ENCODE data around the gene COPS3. TPM values are rescaled to one million over a fixed set of nuclear protein-coding genes. Genes with fewer than 3 reads are reported as not detected.

COPS3 gene
- total and polyA plus RNA-seq, 9 of the 15 experiments (the other 6 are each of a cell fraction or from before 2014, with no cell fraction given): 92.4 to 295 (median 167) TPM

- no peak overlapping the region for H3K4me2 ChIP-seq (ENCODE audit: insufficient read depth, low read length)
- ChIA-PET CTCF (ENCODE audit: low intra/inter-chr PET ratio) (no interaction called here), POLR2A (interaction anchor here (0.5 to 0.6 kb wide), 2 partner anchors 17 to 388 kb away, joined by 3 to 4 read pairs; no protein-coding TSS in a partner anchor)
- no peak for FAIRE-seq
- 94% methylated on average over 15 of the region's 16 CpGs for WGBS (ENCODE audit: insufficient coverage, low coverage, missing lambda C conversion rate)
- intact Hi-C loops (cut with micrococcal nuclease) (no loop called here), in situ Hi-C loops (cut with MboI) (no loop called here)
- H3K9me1 ChIP-seq (ENCODE audit: control insufficient read depth, insufficient read depth, low read length): no peaks in the 10 kb centered on the region
- no peak overlapping the region for H3K4me3 ChIP-seq
- no peaks in the 10 kb centered on the region for H3K27me3 ChIP-seq (ENCODE audit: control insufficient read depth in 2 of 2, insufficient read depth in 2 of 2, low read length in 2 of 2)
- no peaks in the 10 kb centered on the region for H3K9me3 ChIP-seq (replicated peaks; ENCODE audit: control insufficient read depth, insufficient read depth, low read depth, low read length)
- TF ChIP-seq FOXA3 (CRISPR knock-in tag; conservative IDR thresholded peaks at IDR 0.05 in 1 of 2, IDR thresholded peaks at IDR 0.05 in 1 of 2) (no peak), CREM (IDR thresholded peaks at IDR 0.05; ENCODE audit: low read depth) (no peak), RBM25 (IDR thresholded peaks at IDR 0.05; ENCODE audit: low read depth, low read length, severe bottlenecking) (peak; percentile 65), POLR2G (IDR thresholded peaks at IDR 0.05; ENCODE audit: low read depth, low read length) (peak; percentile 27; the same call in 1 of the 2 replicates), RNF219 (CRISPR knock-in tag; IDR thresholded peaks at IDR 0.05) (no peak), MYC (IDR thresholded peaks at IDR 0.05; ENCODE audit: low read depth, low read length) (no peak), MYC (CRISPR knock-in tag; IDR thresholded peaks at IDR 0.05; ENCODE audit: borderline replicate concordance, low read depth) (no peak)
- no peak for ATAC-seq
- H3K79me2 ChIP-seq (ENCODE audit: control insufficient read depth, insufficient read depth, low read length): no peaks in the 10 kb centered on the region
- no peak overlapping the region for H2AFZ ChIP-seq (ENCODE audit: low read depth, low read length)
- no TSS peak for BruUV-seq (replicated peaks)
- no peak overlapping the region for H3K27ac ChIP-seq (ENCODE audit: extremely low read depth, low read depth, low read length)
- no peak for DNase-seq (ENCODE audit: extremely low read depth in 1 of 4, low spot score in 3 of 4)
- peaks cover 87% of the 10 kb centered on the region for H3K36me3 ChIP-seq (ENCODE audit: control insufficient read depth, insufficient read depth, low read length)
- H3K4me1 ChIP-seq (replicated peaks in 1 of 2; ENCODE audit: control insufficient read depth in 2 of 2, insufficient read depth in 2 of 2, low read length in 2 of 2): peaks cover 0 to 5% of the 10 kb centered on the region in 2 experiments; a peak in 1 of 5 replicates
- H4K20me1 ChIP-seq (replicated peaks; ENCODE audit: control insufficient read depth, insufficient read depth, low read length): no peaks in the 10 kb centered on the region
- H3K9ac ChIP-seq (ENCODE audit: insufficient read depth in 1 of 2, low read depth in 2 of 2, low read length in 2 of 2): no peak overlapping the region
These were observed 54.4 kb downstream of the COPS3 start for GRCh38 chr17:17226451-17227265.

Measured in K562 (cell line).